GM19023 (cell line): ENCODE measurements around the gene NIN.

Experiments
- ATAC-seq: cut with Tn5 transposase; IDR thresholded peaks from one replicate; pipeline ENCODE4 v1.9.1; 2021; ENCODE audit warnings: mild to moderate bottlenecking, moderate library complexity; ENCODE audit not compliant: unreplicated experiment

Gene NIN

GRCh38 chr14:50763382-50764007, 67.5 kb downstream of the NIN start:
- no peak for ATAC-seq

DNA sequence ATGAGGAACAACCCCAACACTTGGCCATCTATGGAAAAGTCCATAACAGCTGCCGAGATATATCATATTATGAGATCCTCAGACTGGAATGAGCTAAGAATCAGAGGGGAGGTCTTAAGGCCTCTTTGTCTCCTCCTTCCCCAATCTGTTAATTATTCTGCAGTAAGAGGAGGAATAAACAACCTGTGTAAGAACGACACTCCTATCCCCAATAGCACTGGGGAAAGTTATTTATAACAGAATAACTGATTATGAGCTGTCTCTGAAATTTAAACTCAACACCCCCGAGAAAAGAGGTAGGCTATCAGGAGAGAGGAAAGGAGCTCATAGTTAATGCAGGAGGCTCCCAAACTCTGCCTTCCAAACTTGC, 68.0 kb downstream of the NIN start:
- ATAC-seq: peak; percentile 22

GRCh38 chr14:50762001-50762930, 68.7 kb downstream of the NIN start:
- ATAC-seq: peak; percentile 83

GRCh38 chr14:50759800-50760543, 71.0 kb downstream of the NIN start:
- ATAC-seq: no peak

GRCh38 chr14:50758945-50759344, 72.0 kb downstream of the NIN start:
- ATAC-seq: no peak

GRCh38 chr14:50758305-50758704, 72.7 kb downstream of the NIN start:
- no peak for ATAC-seq

DNA sequence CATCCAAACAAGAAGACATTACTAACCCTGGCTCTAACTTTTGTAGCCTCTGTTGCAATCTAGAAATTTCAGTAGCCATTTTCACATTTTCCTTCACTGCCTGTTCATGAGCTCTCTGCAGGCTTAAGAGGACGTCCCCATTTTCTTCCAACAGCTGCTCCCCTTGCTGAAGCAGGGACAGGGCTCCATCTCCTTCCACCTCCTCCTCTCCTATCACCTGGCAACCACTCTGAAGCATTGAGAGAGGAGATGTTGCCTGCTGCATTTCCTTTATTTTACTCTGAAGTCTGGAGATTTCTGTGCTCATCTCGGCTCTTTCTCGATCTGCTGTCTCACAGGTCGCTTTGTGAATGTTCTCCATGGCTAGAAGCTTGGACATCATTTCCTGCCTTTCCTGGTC, 73.3 kb downstream of the NIN start:
- ATAC-seq: no peak

DNA sequence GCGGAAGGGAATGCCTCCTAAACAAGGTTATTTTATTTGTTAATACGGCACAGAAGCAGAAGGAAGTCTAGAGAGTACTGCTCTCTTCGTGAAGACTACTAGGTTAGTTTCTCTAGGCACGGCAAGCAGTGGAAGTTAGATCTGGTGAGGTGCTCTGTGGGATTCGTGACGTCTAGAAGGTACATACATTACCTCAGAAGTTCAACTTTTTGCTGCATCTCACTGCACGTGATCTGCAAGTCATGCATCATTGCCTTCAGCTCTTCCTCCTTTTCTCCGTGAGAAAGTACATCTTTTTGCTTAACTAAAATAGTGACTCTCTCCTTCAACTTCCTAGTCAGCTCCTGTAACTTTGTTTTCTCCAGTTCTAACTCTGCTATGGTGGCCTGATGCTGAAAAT, 74.7 kb downstream of the NIN start:
- ATAC-seq: no peak

DNA sequence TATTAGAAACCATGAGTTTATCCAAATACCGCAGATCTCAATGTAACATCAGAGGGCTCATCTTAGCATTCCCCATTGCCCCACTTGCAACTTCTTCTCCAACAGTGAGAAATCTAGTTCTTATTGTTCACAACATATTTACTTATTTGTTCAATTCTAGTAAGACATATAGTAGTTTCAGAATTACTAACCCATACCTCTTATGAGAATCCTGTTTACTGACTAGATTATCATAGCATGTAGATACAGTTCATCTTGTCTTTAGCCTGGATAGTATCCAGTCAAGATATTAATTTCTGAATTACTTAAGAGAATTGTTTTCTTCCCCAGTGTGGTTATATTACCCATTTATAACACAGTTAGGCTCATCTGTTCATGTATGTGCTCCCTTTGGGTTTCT, 80.6 kb downstream of the NIN start:
- no peak for ATAC-seq

DNA sequence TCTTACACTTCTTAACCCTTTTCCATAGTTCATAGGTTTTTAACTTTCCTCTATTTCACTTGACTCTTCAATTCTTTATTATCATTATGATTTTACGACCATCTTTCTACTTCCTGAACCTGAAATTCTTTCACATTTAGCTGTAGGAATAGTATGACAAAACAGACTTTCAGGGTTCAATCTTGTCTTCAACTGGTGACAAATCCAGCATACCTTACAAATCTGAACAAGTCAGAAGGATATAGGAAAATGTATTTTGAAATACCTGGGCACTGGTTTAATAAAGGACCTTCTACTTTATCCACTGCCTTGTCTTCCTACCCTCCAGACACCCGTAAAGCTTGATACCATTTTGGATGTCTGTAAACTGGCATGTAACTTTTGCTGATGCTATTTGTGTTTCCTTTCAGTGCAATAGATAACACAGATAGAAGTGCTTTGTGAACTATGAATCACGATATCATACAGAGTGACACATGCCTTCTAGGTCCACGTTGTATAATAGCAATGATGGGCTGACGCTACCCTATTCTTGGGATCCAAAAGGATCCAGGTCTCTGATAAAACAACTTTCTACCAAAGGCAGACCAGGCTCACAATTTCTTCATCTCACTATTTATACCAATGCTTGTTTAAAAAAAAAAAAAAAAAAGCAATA, 85.4 kb downstream of the NIN start:
- ATAC-seq: no peak

DNA sequence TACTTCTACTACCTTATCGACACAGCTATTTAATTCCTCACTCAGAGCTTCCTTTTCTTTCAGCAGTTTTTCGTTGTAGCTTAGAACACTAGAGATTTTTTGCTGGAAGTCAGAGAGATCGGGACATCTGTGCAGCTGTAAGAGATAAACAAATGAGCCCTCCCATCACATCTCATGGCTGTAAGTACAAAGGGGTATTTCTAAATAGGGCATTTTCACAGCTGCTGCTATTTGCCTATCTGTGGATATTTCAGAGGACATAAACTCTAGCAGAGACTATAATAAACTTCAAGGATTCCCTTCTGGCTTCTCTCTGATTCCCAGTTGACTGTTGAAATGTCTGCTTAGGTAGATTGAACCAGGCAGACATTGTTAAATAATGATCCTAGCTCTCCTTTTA, 86.7 kb downstream of the NIN start:
- no peak for ATAC-seq

DNA sequence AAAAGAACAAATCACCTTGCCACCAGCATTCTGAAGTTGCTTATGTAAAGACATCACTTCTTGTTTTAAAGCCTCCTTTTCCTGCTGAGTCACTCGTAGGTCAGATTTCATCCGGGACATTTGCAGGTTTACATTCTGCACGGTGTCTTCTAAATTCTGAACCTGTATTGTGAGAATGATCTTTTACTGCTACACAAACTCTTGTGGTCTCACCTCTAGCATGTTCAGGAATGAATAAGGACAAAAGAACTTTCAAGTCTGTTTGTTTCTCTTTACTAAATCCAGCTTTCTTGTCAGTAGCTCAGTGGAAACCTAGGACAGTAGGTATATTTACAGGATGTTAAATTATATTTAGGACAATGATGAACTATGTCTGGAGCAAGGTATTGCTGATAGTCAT, 89.4 kb downstream of the NIN start:
- ATAC-seq: no peak

DNA sequence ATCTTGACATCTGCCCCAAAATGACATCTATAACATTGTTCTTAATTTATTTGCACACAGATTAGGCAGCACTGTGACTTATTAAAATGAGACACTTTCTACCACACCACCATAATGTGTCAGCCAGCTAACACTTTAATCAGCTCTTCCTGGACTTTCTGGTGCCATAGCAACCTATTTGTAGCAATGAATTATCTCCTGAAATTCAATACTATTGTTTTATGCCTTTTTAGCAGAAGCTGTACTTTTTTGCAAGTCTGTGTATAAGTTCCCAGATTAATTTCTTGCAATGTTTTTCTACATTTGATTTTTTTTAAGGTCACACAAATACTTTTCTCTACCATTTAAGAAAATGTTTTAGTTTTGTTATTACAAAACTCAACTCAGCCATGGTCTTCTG, 90.1 kb downstream of the NIN start:
- ATAC-seq: no peak

DNA sequence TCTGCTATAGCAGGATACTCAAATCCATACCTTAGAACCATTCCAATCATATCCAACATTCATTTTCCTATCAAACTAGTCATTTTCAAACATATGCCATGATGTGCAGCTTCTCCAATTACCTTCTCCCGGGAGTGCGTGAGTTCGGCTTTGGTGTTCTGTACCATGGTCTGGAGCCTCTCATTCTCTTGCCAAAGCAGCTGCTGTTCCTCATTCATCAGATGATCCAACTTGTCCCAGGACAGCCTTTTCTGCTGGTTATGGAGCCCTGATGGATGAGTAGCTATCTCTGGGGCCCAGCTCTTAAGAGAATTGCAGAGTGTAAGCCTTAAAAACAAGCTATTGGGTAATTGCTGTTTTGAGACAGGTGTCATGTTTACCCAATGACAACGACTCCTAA, 91.8 kb downstream of the NIN start:
- no peak for ATAC-seq

- peak; percentile 92 for ATAC-seq
These were observed 94.0 kb downstream of the NIN start for GRCh38 chr14:50736932-50737419.

DNA sequence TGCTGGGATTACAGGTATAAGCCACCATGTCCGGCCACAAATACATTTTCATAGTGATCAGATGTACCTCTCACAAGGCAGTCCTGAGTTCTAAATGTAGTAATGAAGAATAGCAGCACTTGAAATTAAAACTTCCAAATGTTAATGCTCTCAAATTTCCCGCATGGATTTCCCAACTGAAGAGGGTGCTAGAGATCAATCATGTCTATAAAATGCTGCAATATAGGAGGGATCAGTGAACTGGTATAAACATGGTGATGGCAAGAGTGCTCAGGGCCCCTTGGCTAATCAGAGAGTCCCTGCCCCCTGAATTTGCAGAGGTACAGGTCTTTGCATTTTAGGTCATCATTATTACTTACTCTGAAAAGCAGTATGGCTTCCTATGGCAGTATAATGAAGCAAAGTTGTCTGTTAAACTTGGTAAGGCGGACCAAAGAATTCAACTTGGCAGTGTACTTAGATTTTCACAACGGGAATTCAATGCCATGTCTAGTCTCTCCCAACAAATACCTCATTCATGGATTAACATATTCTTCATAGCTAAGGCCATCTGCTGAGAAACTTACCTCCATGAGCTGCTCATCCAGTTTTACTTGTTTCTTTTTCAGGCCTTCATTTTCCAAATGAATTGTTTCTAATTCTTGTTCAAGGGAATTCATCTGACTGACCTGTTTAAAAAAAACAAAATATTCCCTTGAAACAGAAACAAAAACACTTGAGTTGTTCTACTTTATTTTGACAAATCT, 95.8 kb downstream of the NIN start:
- no peak for ATAC-seq

DNA sequence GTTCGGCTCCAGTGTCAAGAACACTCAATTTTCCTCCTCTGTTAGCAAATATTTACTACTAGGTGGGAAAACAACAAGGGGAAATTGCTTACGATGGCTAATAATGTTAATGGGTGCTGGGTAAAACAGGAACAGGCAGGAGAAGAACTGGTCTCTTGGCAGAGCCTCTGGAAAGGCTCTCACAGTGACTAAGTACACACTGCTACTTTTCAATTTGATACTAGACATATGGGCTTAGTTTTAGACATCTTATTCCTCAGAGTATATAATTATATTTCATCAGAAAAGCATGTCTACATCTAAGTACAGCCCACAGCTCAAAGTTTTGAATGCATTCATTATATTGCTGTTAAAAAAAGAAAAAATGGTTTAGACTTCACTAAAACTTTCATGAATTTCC, 97.5 kb downstream of the NIN start:
- ATAC-seq: no peak

GRCh38 chr14:50728836-50729235, 102.1 kb downstream of the NIN start:
- ATAC-seq: no peak

GRCh38 chr14:50726372-50727107, 104.4 kb downstream of the NIN start:
- no peak for ATAC-seq

GRCh38 chr14:50725761-50726160, 105.2 kb downstream of the NIN start:
- ATAC-seq: no peak
